OCI-LY1 (cell line): ENCODE data around the gene CACFD1.

Experiments used
- EZH2 ChIP-seq: fragments of 200-600 bp; sonication (generic), shearing (Covaris generic); IDR thresholded peaks from 2 replicates; pipeline ENCODE4 v1.8.0; 2017; ENCODE audit warnings: borderline replicate concordance, mixed run types, mild to moderate bottlenecking, antibody characterized with exemption, low read length, moderate library complexity, mixed read lengths
- TF ChIP-seq, protein P1 (sequence below): fragments of 200-600 bp; sonication (generic), shearing (Covaris generic); IDR thresholded peaks from 2 replicates; pipeline ENCODE4 v1.5.1; 2017; ENCODE audit warnings: mild to moderate bottlenecking, antibody characterized with exemption, low read length, moderate library complexity, mixed read lengths

DNA sequence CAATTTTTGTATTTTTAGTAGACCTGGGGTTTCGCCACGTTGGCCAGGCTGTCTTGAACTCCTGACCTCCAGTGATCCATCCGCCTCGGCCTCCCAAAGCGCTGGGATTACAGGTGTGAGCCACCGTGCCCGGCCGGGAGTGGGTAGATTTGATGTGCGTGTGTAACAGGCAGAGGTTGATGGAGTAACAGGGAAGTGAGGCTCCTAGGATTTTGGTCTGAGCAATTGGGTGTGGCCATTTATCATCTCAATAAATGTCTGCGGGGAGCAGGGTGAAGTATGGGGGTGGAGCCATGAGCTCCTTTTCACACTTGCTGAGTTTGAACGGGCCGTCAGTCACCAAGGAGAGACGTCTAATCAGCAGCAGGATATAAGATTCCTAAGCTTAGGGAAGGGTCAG is 40.8 kb upstream of the CACFD1 start:
- TF ChIP-seq, protein P1, sequence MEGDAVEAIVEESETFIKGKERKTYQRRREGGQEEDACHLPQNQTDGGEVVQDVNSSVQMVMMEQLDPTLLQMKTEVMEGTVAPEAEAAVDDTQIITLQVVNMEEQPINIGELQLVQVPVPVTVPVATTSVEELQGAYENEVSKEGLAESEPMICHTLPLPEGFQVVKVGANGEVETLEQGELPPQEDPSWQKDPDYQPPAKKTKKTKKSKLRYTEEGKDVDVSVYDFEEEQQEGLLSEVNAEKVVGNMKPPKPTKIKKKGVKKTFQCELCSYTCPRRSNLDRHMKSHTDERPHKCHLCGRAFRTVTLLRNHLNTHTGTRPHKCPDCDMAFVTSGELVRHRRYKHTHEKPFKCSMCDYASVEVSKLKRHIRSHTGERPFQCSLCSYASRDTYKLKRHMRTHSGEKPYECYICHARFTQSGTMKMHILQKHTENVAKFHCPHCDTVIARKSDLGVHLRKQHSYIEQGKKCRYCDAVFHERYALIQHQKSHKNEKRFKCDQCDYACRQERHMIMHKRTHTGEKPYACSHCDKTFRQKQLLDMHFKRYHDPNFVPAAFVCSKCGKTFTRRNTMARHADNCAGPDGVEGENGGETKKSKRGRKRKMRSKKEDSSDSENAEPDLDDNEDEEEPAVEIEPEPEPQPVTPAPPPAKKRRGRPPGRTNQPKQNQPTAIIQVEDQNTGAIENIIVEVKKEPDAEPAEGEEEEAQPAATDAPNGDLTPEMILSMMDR, result no peak
- no peak for TF ChIP-seq EZH2
